ENCODE results near the gene FLNC.

- TF ChIP-seq POLR2A (IDR thresholded peaks at IDR 0.05) = no peak
- no peak for TF ChIP-seq CTCF (IDR thresholded peaks at IDR 0.05)
These were observed 63.3 kb downstream of the FLNC start for GRCh38 chr7:128893251-128894100.

Data from suprapubic skin (tissue), 3 donors.